HG03571 (cell line): ENCODE data around the gene DNAAF1.
"Not testable (repeated sequence)": the region's sequence is repeated elsewhere in the genome, so short reads cannot be mapped to it uniquely, and the experiment has no call there.

Experiments used
- ATAC-seq: cut with Tn5 transposase; IDR thresholded peaks from one replicate; pipeline ENCODE4 v1.9.1; 2021; ENCODE audit not compliant: unreplicated experiment

Gene DNAAF1

GRCh38 chr16:84182680-84183571, 37.8 kb downstream of the DNAAF1 start:
- no peak for ATAC-seq

DNA sequence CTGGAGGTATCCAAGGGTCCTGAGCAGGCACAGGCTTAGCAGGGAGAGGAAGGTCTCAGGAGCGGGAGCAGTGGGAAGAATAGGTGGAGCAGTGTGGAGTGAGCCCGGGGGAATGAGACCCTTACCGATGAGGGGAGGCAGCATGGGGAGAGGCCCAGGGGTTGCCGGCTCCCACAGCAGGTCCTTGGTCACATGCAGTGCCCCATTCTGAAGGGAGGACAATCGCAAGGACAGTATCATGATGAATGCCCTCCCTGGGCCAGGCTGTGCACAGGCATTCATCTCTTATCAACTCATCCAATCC, 38.4 kb downstream of the DNAAF1 start:
- ATAC-seq: no peak

DNA sequence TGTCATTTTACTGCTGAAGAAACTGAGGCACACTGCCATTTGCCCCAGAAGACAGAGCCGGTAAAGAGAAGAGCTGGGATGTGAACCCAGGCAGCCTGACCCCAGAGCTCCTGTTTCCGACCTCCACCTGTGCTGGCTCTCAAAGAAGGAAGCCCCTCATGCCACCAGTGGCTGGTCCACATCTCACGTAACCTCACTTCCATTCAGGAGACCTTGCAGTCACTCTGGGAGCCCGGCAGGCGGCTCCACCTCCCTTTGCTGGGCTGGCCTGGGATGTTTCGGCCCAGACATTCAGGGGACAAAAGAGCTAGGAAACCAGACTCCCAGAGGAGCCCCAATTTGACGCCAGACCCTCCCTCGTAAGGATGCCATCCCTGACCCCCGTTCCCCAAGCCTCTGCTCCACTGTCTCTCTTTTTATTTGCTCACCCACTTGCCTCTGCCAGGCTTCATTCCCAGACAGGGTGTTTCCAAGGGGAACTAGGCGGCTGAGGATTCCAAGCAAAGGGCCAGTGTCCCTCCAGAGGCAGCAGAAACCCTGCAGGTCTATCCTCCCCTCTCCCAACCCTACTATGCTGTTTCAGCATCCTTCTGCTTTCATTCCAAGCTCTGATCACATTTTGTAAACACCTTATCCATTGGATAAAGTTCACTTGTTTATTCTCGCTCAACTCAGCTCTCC, 38.9 kb downstream of the DNAAF1 start:
- no peak for ATAC-seq

GRCh38 chr16:84184775-84185174, 39.7 kb downstream of the DNAAF1 start:
- ATAC-seq: no peak

DNA sequence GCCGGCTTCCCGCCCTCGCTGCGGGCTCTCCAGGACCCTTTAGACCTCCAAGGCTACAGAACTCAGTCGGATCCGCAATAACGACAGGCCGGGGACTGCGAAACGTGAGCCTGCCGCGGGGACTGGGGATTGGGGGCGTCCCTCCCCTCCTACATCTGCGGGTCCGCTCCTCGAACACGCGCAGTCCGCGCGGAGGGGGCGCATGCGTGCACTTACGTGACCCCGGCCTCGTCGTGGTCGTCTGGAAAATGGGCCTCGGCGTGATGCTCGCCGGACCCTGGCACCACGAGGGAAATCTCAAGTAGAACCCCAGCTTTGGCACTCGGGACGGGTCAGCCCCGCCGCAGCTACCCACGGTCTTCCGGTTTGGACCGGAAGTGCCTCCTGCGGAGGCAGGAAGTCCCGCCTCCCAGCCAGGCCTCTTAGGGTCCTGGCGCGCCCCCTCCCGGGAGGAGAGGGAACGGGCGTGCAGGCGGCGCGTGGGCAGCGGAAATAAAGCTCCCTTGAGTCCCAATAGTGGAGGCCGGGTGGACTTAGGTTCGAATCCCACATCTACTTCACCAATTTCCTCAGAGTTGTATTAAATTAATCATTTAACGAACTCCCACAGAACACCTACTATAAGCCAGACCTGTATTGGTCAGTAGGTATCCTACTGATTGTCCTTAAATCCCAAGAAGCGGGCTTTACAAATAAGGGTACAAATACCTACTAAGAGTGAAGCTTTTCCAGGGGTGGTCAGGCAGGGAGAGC, 41.8 kb downstream of the DNAAF1 start, which contains the start of gene TAF1C:
Gene TAF1C, minus strand, starts transcription at position 373 of the 753 bp plus-strand sequence. CDS start 2,069 bp downstream, outside the sequence.
- ATAC-seq: peak; percentile 92

DNA sequence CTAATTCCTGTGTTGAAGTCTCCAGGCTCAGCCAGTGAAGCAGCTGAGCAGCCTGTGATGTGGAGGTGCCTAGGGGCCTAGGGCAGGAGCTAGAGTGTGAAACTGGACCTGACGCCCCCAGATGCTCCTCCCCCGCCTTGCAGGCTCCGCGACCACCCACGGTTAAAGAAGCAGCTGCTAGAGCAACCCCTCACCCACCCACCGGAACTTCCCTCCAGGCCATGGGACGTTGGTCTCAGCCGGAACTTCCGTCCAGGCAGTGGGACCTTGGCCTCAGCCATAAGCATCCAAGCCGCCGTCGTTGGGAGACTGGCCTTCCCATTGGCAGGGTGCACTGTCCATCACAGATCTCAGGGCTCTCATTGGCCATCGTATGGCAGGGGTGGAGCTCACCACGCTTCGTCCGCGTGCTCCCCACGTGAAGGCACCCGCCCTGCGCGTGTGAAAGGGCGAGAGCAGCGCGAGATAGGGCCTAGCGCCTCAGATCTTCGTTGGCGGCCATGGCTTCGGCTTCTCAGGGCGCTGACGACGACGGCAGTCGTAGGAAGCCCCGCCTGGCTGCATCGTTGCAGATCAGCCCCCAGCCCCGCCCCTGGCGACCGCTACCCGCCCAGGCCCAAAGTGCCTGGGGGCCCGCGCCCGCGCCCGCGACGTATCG, 45.8 kb downstream of the DNAAF1 start, which contains the start of gene ADAD2:
Gene ADAD2, plus strand, starts transcription at position 427 of the 658 bp plus-strand sequence. Its CDS starts 74 bp downstream, at position 501.
- ATAC-seq: no peak

DNA sequence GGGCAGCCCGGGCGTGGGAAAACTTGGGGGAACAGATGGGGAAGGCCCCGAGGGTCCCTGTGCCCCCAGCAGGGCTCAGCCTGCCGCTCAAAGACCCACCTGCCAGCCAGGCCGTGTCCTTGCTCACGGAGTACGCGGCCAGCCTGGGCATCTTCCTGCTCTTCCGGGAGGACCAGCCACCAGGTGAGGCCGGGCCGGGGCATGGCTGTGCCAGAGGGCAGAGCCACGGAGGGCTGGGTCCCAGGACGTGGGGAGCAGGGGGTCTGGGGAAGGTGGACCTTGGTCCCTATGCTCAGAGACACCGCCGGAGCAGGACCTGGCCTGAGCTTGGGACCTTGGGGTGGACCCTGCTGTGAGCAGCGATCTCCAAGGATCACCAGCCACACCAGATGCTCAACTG, 46.4 kb downstream of the DNAAF1 start:
- no peak for ATAC-seq

DNA sequence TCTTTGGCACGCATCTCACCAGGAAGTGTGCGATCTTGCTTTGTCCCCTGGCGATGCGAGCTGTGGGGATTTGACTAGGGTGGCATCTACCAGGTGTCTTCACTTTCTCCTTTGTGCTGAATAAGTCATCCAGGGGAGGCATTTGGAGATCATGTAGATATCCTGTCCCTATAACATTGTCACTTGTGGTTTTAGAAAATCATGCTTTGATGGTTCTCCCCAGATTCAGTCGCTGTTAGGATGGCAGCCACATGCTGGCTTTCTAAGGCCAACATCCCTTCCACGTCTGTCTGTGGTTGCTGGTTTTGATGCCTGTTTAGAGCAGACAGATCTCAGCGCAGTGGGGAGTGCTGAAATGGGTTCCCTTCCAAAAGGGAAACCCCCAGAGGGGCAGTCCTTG, 48.4 kb downstream of the DNAAF1 start:
- no peak for ATAC-seq

DNA sequence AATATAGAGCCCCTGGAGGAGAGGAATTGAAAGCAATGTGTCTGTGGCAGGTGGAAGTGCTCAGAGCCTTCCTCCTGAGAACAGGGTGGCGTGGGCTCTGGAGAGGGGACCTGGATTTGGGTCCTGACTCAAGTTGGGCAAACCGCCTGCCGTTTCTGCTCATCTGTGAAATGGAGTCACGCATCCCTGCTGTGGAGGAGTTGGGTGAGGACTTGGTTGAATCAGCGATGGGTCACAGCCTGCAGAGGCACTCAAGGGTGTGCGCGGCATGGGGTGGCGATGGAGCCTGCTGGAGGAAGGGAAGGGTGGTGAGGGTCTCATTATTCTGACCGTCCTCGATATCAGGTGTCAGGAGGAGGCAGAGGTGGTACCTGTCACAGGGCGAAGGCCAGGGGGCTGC, 48.9 kb downstream of the DNAAF1 start:
- ATAC-seq: no peak

GRCh38 chr16:84194470-84195200, 49.5 kb downstream of the DNAAF1 start:
- ATAC-seq: no peak

DNA sequence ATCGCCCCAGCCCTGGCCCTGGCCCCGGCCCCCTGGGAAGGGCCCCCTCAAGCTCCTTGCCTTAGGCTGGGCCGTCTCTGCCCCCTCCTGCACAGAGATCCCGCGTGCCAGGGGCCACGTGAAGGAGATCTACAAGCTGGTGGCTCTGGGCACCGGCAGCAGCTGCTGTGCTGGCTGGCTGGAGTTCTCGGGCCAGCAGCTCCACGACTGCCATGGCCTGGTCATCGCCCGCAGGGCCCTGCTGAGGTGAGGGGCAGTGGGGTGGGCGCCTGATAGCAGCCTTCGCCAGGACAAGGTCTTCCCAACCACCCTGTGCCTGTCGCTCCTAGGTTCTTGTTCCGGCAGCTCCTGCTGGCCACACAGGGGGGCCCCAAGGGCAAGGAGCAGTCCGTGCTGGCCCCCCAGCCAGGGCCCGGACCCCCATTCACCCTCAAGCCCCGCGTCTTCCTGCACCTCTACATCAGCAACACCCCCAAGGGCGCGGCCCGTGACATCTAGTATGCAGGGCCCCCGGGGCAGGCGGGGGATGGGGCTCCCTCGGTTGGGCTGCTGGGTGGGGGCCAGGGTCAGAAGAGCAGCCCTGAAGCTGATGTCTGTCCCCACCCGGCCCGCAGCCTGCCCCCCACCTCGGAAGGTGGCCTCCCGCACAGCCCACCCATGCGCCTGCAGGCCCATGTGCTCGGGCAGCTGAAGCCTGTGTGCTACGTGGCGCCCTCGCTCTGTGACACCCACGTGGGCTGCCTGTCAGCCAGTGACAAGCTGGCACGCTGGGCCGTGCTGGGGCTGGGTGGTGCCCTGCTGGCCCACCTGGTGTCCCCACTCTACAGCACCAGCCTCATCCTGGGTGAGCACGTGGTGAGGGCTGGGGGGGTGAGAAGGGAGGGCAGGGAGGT, 50.3 kb downstream of the DNAAF1 start:
- ATAC-seq: no peak

DNA sequence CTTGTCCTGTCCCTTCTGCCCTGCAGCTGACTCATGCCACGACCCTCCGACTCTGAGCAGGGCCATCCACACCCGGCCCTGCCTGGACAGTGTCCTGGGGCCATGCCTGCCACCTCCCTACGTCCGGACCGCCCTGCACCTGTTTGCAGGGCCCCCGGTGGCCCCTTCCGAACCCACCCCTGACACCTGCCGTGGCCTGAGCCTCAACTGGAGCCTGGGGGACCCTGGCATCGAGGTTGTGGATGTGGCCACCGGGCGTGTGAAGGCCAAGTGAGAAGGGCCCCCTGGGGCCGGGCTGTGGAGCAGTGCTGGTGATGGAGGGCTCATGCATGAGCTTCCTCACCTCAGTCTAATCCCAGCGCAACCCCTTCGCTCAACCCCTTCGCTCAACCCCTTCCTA, 51.0 kb downstream of the DNAAF1 start:
- ATAC-seq: no peak

- no peak for ATAC-seq
Measured at GRCh38 chr16:84196727-84197394, 51.8 kb downstream of the DNAAF1 start.

GRCh38 chr16:84197466-84198128, 52.5 kb downstream of the DNAAF1 start:
- ATAC-seq: no peak

DNA sequence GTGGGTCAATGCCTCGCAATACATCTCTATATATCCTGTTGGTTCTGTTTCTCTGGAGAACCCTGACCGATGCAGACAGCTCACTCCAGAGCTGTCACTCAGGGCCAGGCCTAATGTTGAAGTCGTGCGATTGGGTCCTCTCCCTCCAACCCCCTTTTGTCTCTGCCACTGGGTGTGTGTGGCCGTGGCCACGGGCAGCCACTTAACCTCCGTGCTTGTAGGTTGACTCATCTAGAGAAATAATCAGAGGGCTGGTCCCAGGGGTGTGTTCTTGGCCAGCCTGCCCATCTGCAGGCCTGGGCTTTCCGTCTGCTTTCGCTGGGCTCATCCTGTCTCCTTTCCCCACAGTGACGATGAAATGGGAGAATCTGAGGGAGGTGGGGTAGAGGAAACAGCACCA, 53.3 kb downstream of the DNAAF1 start:
- ATAC-seq: no peak

DNA sequence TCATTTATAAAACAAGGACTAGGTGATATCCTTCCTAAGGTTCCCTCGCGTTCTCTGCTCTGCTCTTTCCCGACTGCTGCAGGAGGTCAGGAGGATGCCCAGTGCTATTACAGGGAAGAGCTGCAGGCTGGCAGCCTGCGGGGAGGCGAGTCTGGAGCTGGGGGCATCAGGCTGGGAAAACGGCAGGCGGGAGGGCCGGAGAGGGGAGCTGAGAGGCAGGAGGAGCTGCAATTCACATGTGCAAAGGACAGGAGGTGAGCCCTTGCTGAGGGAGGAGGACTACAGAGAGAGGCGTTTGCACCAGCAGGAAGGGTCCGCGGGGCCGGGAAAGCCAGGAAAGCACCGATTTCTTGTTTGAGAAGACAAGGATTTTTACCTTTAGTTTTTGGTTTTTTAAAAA, 54.0 kb downstream of the DNAAF1 start:
- no peak for ATAC-seq

GRCh38 chr16:84199861-84200260, 54.8 kb downstream of the DNAAF1 start:
- no peak for ATAC-seq

- ATAC-seq: not testable (repeated sequence)
Measured at GRCh38 chr16:84204551-84204950, 59.4 kb downstream of the DNAAF1 start.
